CD4-positive, alpha-beta T cell treated with Interleukin-1 beta for 1 hour (primary cell): ENCODE measurements around the gene TOM1L2.
A peak's percentile ranks its signal among the peaks of the same experiment; 100 is the strongest.
"Not testable (repeated sequence)": the region's sequence is repeated elsewhere in the genome, so short reads cannot be mapped to it uniquely, and the experiment has no call there.

Experiments used
- DNase-seq, 2 donors: peaks; one replicate each; pipeline ENCODE4 v3.0.0-alpha.2; 2020 to 2022

TOM1L2 gene

DNA sequence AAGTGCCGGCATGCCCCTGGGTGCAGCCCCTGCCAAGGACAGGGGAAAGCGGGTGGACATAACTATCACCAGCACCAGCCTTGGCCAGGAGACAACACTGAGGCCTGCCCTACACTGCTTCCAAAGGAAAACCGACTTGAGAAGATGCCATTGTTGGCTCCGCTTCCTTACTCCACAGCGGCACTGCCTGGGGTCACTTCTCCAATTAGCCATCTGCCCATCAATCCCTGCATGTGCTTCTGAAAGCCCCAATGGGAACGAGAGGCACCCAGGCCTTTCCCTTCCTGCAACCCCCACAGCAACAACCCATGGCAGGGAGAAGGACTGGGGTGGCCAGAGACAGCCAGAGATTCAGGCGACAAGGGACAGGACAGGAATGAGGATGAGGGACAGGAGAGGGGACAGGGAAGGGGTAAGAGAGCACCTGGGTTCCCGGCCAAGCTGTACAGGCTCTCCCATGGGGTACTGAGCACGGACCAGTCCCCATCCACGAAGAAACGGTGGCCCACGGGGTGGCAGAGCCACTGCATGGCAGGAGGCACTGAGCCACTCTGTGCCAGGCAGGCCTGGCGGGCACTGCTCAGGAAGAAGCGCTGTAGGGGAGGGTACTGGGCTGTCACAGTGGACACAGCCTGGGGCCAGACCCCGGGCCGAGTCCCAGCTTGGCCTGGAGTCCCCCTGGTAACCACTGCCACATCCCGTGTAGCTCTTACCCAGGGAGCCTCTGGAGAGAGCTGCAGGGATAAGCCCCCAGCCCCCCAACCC is 156.6 kb downstream of the TOM1L2 start:
- no peak for DNase-seq

GRCh38 chr17:17815062-17815406 is 157.2 kb downstream of the TOM1L2 start:
- DNase-seq, result no peak

GRCh38 chr17:17814162-17815061 is 157.8 kb downstream of the TOM1L2 start:
- DNase-seq, result no peak

DNA sequence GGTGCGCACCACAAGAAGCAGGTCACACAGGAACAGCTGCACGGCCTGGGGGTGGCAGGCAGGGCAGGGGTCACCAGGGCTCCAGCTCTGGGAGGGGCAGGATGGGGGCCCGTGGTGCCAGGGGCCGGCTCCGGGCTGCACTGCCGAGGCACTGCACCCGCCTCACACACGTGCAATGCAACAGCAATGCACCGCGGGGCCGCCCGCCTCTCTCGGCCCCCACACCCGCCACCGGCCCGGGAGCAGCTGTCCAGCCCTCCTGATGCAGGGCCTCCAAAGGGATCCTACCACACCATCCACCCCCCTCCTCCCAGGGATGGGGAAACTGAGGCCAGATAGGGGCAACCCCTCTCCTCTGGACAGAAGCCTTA is 158.5 kb downstream of the TOM1L2 start:
- no peak for DNase-seq

- DNase-seq, result no peak
These were observed 159.0 kb downstream of the TOM1L2 start for GRCh38 chr17:17813055-17813724.

DNA sequence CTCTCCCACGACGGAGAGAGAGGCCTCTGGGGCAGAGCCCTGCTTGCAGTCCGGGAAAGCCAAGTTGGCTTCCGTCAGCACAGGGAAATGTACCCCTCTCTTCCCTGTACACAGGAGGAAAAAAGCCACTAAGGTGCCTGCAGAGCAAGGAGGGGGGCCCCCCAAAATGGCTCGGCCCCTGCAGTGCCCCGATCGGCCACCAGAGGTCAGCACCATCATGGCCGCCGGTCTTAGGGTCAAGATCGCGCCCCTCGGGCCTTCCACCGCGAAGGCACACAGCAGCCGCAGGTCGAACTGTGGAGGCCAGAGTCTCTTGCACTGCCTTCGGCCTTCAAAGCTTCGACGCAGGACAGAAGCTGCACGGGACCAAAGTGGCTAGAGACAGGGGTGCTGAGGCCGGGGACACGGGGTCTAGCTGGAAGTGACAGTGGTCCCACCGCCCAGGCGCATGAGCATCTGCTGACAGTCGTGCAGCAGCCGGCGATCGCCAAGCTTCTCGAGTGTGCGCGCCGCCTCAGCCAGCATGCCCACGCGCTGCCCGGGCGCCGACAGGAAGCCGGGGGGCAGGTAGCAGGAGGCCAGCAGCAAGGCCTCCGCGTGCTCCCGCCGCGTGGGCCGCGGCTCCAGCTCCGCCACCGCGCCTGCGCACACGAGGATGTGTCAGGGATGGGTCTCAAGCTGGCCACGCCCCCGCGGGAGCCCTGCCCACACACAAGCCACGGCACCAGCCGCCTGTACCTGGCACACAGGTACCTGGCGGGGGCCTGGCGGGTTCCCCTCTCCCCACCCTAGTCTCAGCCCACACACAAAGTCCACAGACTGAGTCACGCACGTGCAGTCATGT is 159.8 kb downstream of the TOM1L2 start:
- DNase-seq, result peak; percentile 66 to 73

GRCh38 chr17:17811381-17812210 is 160.6 kb downstream of the TOM1L2 start:
- DNase-seq, result no peak

GRCh38 chr17:17810895-17811248 is 161.3 kb downstream of the TOM1L2 start:
- no peak for DNase-seq

DNA sequence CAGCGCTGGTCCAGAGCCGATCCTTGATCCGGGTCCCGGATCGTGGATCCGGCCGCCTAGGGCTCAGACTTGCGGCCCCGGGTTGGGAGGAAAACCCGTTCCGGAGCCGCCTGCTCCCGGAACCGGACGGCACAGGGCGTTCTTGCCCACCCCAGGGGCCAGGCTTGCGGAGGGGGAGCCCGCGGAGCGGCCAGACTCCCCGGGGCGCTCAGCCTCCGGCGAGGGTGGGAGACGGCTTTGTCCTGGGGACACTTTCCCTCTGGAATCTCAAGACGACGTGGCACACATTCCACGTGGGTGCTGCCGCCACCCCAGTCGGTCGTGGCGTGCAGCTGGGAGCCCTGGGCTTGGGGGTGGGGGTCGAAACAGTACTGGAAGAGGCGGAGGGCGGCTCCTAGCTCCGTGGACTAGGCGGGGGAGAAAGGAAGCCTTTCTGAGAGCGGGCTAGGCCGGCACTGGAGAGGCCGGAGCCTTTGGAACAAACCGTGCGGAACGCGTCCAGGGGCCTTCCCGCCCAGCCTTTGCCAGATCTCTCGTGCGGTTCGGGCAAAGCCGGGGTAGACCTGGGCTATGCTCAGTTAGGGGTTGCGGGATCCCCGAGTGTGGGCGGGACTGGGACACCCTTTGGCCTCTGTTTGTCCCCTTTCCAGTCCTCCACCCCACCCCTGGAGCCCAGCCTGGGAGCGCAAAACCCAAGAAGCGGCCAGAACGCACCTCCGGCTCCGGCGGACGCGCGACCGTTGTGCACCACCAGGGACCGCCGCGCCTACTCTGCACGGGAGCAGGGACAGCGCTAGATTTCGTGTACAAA is 161.9 kb downstream of the TOM1L2 start:
- no peak for DNase-seq

- no peak for DNase-seq
These were observed 162.6 kb downstream of the TOM1L2 start for GRCh38 chr17:17809531-17810083.

GRCh38 chr17:17808706-17809432 is 163.3 kb downstream of the TOM1L2 start:
- DNase-seq, result no peak

- not testable (repeated sequence) for DNase-seq
These were observed 164.0 kb downstream of the TOM1L2 start for GRCh38 chr17:17808200-17808599.

- DNase-seq, result no peak
These were observed 164.8 kb downstream of the TOM1L2 start for GRCh38 chr17:17807440-17807839.

DNA sequence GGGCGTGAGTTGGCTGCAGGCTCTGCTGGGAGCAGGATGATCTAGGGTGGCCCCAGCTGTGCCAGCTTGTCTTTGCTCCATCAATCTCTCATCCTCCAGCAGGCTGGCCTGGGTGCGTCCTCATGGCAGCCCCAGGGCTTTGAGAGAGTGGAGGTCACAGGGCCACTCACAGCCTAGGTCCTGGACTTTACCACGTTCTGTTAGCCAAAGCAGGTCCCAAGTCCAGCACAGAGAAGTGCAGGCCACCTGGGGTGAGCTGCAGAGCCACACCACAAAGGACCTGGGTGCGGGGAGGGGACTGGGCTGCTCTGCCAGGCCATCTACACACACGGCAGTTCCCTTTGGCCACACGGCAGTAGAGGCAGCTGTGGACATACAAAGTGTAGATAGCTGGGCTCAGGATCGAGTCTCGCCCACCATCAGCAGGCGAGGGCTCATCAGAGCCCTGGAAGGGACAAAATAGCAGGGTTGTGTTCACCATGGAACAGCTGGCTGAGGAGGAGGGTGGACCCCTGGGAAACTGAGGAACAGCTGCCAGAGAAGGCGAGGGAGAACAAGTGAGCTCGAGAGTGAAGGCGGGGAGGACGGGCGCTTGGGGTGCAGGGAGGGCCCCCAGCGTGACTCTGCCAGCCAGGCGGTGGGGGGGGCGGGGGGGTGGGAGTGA is 165.5 kb downstream of the TOM1L2 start:
- DNase-seq, result no peak

- DNase-seq, result no peak
These were observed 166.2 kb downstream of the TOM1L2 start for GRCh38 chr17:17806035-17806434.

DNA sequence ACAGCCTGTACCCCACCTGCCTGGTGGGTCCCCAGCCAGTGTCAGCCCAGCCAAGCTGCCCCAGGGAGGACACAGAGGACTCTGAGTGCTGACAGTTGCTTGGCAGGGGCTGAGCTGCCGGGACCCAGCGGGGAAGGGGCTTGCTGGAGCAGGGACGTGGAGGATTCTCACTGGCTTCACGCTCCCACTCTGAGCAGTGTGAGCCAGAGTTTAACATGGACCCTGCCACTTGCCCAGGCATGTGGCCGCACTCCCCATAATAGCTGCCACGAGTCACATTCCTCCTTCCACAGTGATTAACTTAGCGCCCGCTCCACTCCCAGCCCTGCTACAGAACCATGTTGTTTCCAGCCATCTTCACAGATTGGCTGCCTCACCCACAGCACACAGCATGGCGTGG is 166.6 kb downstream of the TOM1L2 start:
- no peak for DNase-seq

- DNase-seq, result no peak
These were observed 168.2 kb downstream of the TOM1L2 start for GRCh38 chr17:17804007-17804406.

GRCh38 chr17:17801800-17802481 is 170.3 kb downstream of the TOM1L2 start:
- no peak for DNase-seq
